GM21367 (cell line): ENCODE results near the gene NOB1.
"Not testable (repeated sequence)": the region's sequence is repeated elsewhere in the genome, so short reads cannot be mapped to it uniquely, and the experiment has no call there.

Experiments
- ATAC-seq: cut with Tn5 transposase; IDR thresholded peaks from one replicate; pipeline ENCODE4 v1.9.1; 2021; ENCODE audit not compliant: unreplicated experiment

The NOB1 gene

GRCh38 chr16:69754469-69755310, at the start of gene NOB1:
Gene NOB1 (minus strand): TSS chr16:69754926. CDS start chr16:69754910, 16 bp downstream.
- ATAC-seq, result peak; percentile 88

- ATAC-seq, result no peak
These were observed 49.6 kb upstream of the NOB1 start for GRCh38 chr16:69804297-69804696.

GRCh38 chr16:69799611-69800031, 44.9 kb upstream of the NOB1 start:
- ATAC-seq, result no peak

GRCh38 chr16:69798466-69798865, 43.7 kb upstream of the NOB1 start:
- ATAC-seq, result no peak

- no peak for ATAC-seq
These were observed 41.8 kb upstream of the NOB1 start for GRCh38 chr16:69796285-69797118.

GRCh38 chr16:69794486-69794885, 39.8 kb upstream of the NOB1 start:
- ATAC-seq, result no peak

- ATAC-seq, result no peak
These were observed 38.8 kb upstream of the NOB1 start for GRCh38 chr16:69793526-69793925.

- not testable (repeated sequence) for ATAC-seq
These were observed 36.7 kb upstream of the NOB1 start for GRCh38 chr16:69791391-69791847.

GRCh38 chr16:69787883-69788282, 33.2 kb upstream of the NOB1 start:
- no peak for ATAC-seq

- no peak for ATAC-seq
These were observed 29.9 kb upstream of the NOB1 start for GRCh38 chr16:69784586-69784985.

- no peak for ATAC-seq
These were observed 26.4 kb upstream of the NOB1 start for GRCh38 chr16:69781118-69781517.

- ATAC-seq, result no peak
These were observed 25.0 kb upstream of the NOB1 start for GRCh38 chr16:69779724-69780123.

GRCh38 chr16:69775563-69775962, 20.8 kb upstream of the NOB1 start:
- ATAC-seq, result no peak

GRCh38 chr16:69773260-69773947, 18.7 kb upstream of the NOB1 start:
- no peak for ATAC-seq

GRCh38 chr16:69771651-69771967, 16.9 kb upstream of the NOB1 start:
- no peak for ATAC-seq

GRCh38 chr16:69769404-69769803, 14.7 kb upstream of the NOB1 start:
- no peak for ATAC-seq

- ATAC-seq, result no peak
These were observed 13.9 kb upstream of the NOB1 start for GRCh38 chr16:69768666-69769065.

- ATAC-seq, result no peak
These were observed 12.9 kb upstream of the NOB1 start for GRCh38 chr16:69767459-69768229.

GRCh38 chr16:69763599-69763942, 8.8 kb upstream of the NOB1 start:
- no peak for ATAC-seq

GRCh38 chr16:69762814-69763598, 8.3 kb upstream of the NOB1 start:
- no peak for ATAC-seq
